Fibroblast of lung (primary cell): ENCODE measurements around the gene MAGEC3.

ENCODE experiments used
- CTCF ChIP-seq, 2 donors: IDR thresholded peaks in 1 of 2; conservative IDR thresholded peaks in 1 of 2; 1 replicate in 1 of 2; 2 replicates in 1 of 2; pipeline ENCODE4 v1.5.1; 2011 to 2012; ENCODE audit warnings: low read length in 2 of 2, control low read depth in 1 of 2, inconsistent platforms in 1 of 2, low read depth in 1 of 2, mild to moderate bottlenecking in 1 of 2
- EZH2 ChIP-seq: IDR thresholded peaks from 2 replicates; pipeline ENCODE4 v1.5.1; 2012; ENCODE audit warnings: low read length, control low read depth, mild to moderate bottlenecking; ENCODE audit errors: missing control alignments

- TF ChIP-seq CTCF (conservative IDR thresholded peaks at IDR 0.05 in 1 of 2, IDR thresholded peaks at IDR 0.05 in 1 of 2; ENCODE audit: low read depth in 1 of 2, low read length in 2 of 2) (no peak), EZH2 (no peak)
Measured at GRCh38 chrX:141815904-141816303, 22.2 kb upstream of the MAGEC3 start.
